ENCODE measurements around the gene TMEM245. TPM values are rescaled to one million over a fixed set of nuclear protein-coding genes. Genes with fewer than 3 reads are reported as not detected.

Gene TMEM245
- total RNA-seq, 1 experiment from 2014 or later, result 23.7 TPM

- BruUV-seq (replicated peaks), result no TSS peak
- H3K27ac ChIP-seq (ENCODE audit: low read length), result no peak overlapping the region
- ChIA-PET CTCF (no interaction called here), POLR2A (ENCODE audit: unreplicated experiment) (no interaction called here)
- DNase-seq, result no peak
- no peaks in the 10 kb centered on the region for H3K79me2 ChIP-seq (ENCODE audit: low read length)
- H3K4me2 ChIP-seq (ENCODE audit: low read length), result no peak overlapping the region
- TF ChIP-seq EZH2 (IDR thresholded peaks at IDR 0.05; ENCODE audit: low read length, unreplicated experiment) (no peak), CTCF (conservative IDR thresholded peaks at IDR 0.05; ENCODE audit: low read depth, low read length) (no peak), EZH2phosphoT487 (IDR thresholded peaks at IDR 0.05; ENCODE audit: borderline replicate concordance, low read length) (no peak)
- H3K4me1 ChIP-seq (ENCODE audit: insufficient read depth, low read length), result no peaks in the 10 kb centered on the region
- H3K9me3 ChIP-seq (ENCODE audit: low read length), result no peaks in the 10 kb centered on the region
- no peaks in the 10 kb centered on the region for H4K20me1 ChIP-seq (ENCODE audit: low read length)
- no peaks in the 10 kb centered on the region for H3F3A ChIP-seq (ENCODE audit: low read length, unreplicated experiment)
- ATAC-seq, result no peak
- H3K27me3 ChIP-seq (ENCODE audit: low read length), result no peaks in the 10 kb centered on the region
- H3K4me3 ChIP-seq (ENCODE audit: low read length), result no peak overlapping the region
- H3K36me3 ChIP-seq (ENCODE audit: low read depth, low read length), result no peaks in the 10 kb centered on the region
- no peak overlapping the region for H3K9ac ChIP-seq (ENCODE audit: low read length)
- no peak overlapping the region for H2AFZ ChIP-seq (ENCODE audit: low read length)
- no peaks in the 10 kb centered on the region for H3K9me2 ChIP-seq (replicated peaks; ENCODE audit: low read length)
- intact Hi-C loops (cut with micrococcal nuclease), result no loop called here
Measured at GRCh38 chr9:109164042-109164441, 44.3 kb upstream of the TMEM245 start.

- POLR2A ChIA-PET (ENCODE audit: unreplicated experiment), result no interaction called here
- Histone ChIP-seq H3K27ac (ENCODE audit: low read length) (no peak overlapping the region), H3F3A (ENCODE audit: low read length, unreplicated experiment) (no peaks in the 10 kb centered on the region), H2AFZ (ENCODE audit: low read length) (no peak overlapping the region), H3K4me2 (ENCODE audit: low read length) (no peak overlapping the region), H3K4me3 (ENCODE audit: low read length) (no peak overlapping the region), H3K27me3 (ENCODE audit: low read length) (no peaks in the 10 kb centered on the region), H3K4me1 (ENCODE audit: insufficient read depth, low read length) (no peaks in the 10 kb centered on the region), H3K9me3 (ENCODE audit: low read length) (no peaks in the 10 kb centered on the region), H3K79me2 (ENCODE audit: low read length) (no peaks in the 10 kb centered on the region), H3K9ac (ENCODE audit: low read length) (no peak overlapping the region), H3K9me2 (replicated peaks; ENCODE audit: low read length) (no peaks in the 10 kb centered on the region), H3K36me3 (ENCODE audit: low read depth, low read length) (no peaks in the 10 kb centered on the region), H4K20me1 (ENCODE audit: low read length) (no peaks in the 10 kb centered on the region)
- TF ChIP-seq CTCF (conservative IDR thresholded peaks at IDR 0.05; ENCODE audit: low read depth, low read length) (no peak), EZH2 (IDR thresholded peaks at IDR 0.05; ENCODE audit: low read length, unreplicated experiment) (no peak), EZH2phosphoT487 (IDR thresholded peaks at IDR 0.05; ENCODE audit: borderline replicate concordance, low read length) (no peak)
- BruUV-seq (replicated peaks), result no TSS peak
- DNase-seq (no peak), ATAC-seq (no peak)
- CTCF ChIA-PET, result no interaction called here
- intact Hi-C loops (cut with micrococcal nuclease), result no loop called here
Measured at GRCh38 chr9:109163194-109163593, 43.4 kb upstream of the TMEM245 start.

- Histone ChIP-seq H3K79me2 (ENCODE audit: low read length) (no peaks in the 10 kb centered on the region), H3K9me2 (replicated peaks; ENCODE audit: low read length) (no peaks in the 10 kb centered on the region), H3K4me3 (ENCODE audit: low read length) (no peak overlapping the region), H3F3A (ENCODE audit: low read length, unreplicated experiment) (no peaks in the 10 kb centered on the region), H2AFZ (ENCODE audit: low read length) (no peak overlapping the region), H3K9me3 (ENCODE audit: low read length) (no peaks in the 10 kb centered on the region), H3K36me3 (ENCODE audit: low read depth, low read length) (no peaks in the 10 kb centered on the region), H3K4me1 (ENCODE audit: insufficient read depth, low read length) (no peaks in the 10 kb centered on the region), H3K27ac (ENCODE audit: low read length) (no peak overlapping the region), H3K4me2 (ENCODE audit: low read length) (no peak overlapping the region), H3K9ac (ENCODE audit: low read length) (no peak overlapping the region), H3K27me3 (ENCODE audit: low read length) (no peaks in the 10 kb centered on the region), H4K20me1 (ENCODE audit: low read length) (no peaks in the 10 kb centered on the region)
- CTCF ChIA-PET, result no interaction called here
- intact Hi-C loops (cut with micrococcal nuclease), result no loop called here
- TF ChIP-seq EZH2 (IDR thresholded peaks at IDR 0.05; ENCODE audit: low read length, unreplicated experiment), result no peak
- no peak for TF ChIP-seq EZH2phosphoT487 (IDR thresholded peaks at IDR 0.05; ENCODE audit: borderline replicate concordance, low read length)
- no peak for TF ChIP-seq CTCF (conservative IDR thresholded peaks at IDR 0.05; ENCODE audit: low read depth, low read length)
- no peak for DNase-seq
- BruUV-seq (replicated peaks), result no TSS peak
- no peak for ATAC-seq
- POLR2A ChIA-PET (ENCODE audit: unreplicated experiment), result no interaction called here
Measured at GRCh38 chr9:109162677-109163076, 42.9 kb upstream of the TMEM245 start.

Measured in PC-3 (cell line).